NB4 (cell line): Measurements from ENCODE around the gene DHRS7.
A peak's percentile ranks its signal among the peaks of the same experiment; 100 is the strongest.

ENCODE experiments used
- DNase-seq: peaks from one replicate; pipeline ENCODE4 v3.0.0; 2010; ENCODE audit warnings: low read depth
- H3K4me3 ChIP-seq: one replicate; pipeline ENCODE4 v1.5.1; 2011; ENCODE audit warnings: mild to moderate bottlenecking, low read depth, low read length, moderate library complexity
- MYC ChIP-seq: IDR thresholded peaks from 2 replicates; pipeline ENCODE4 v1.6.1; 2011; ENCODE audit warnings: low read depth, low read length
- POLR2A ChIP-seq: IDR thresholded peaks from 2 replicates; pipeline ENCODE4 v1.6.1; 2011; ENCODE audit warnings: mild to moderate bottlenecking; ENCODE audit not compliant: insufficient read length; ENCODE audit errors: extremely low read depth
- TF ChIP-seq, protein P1 (sequence below): IDR thresholded peaks from 2 replicates; pipeline ENCODE4 v1.6.1; 2011; ENCODE audit warnings: low read depth, low read length
- TF ChIP-seq, protein P2 (sequence below): IDR thresholded peaks from one replicate; pipeline ENCODE4 v1.5.1; 2012; ENCODE audit warnings: low read depth, low read length

The DHRS7 gene, protein sequence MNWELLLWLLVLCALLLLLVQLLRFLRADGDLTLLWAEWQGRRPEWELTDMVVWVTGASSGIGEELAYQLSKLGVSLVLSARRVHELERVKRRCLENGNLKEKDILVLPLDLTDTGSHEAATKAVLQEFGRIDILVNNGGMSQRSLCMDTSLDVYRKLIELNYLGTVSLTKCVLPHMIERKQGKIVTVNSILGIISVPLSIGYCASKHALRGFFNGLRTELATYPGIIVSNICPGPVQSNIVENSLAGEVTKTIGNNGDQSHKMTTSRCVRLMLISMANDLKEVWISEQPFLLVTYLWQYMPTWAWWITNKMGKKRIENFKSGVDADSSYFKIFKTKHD

GRCh38 chr14:60164712-60165546 lies at the start of gene DHRS7:
DHRS7 (minus strand) TSS chr14:60165398; CDS start chr14:60165309, 89 bp downstream.
- peak within 1 kb of the TSS; percentile 90 for H3K4me3 ChIP-seq
- TF ChIP-seq, protein P1, sequence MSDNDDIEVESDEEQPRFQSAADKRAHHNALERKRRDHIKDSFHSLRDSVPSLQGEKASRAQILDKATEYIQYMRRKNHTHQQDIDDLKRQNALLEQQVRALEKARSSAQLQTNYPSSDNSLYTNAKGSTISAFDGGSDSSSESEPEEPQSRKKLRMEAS, result no peak; the same call in none of the 2 replicates
- peak; percentile 58 for TF ChIP-seq POLR2A
- TF ChIP-seq, protein P2, sequence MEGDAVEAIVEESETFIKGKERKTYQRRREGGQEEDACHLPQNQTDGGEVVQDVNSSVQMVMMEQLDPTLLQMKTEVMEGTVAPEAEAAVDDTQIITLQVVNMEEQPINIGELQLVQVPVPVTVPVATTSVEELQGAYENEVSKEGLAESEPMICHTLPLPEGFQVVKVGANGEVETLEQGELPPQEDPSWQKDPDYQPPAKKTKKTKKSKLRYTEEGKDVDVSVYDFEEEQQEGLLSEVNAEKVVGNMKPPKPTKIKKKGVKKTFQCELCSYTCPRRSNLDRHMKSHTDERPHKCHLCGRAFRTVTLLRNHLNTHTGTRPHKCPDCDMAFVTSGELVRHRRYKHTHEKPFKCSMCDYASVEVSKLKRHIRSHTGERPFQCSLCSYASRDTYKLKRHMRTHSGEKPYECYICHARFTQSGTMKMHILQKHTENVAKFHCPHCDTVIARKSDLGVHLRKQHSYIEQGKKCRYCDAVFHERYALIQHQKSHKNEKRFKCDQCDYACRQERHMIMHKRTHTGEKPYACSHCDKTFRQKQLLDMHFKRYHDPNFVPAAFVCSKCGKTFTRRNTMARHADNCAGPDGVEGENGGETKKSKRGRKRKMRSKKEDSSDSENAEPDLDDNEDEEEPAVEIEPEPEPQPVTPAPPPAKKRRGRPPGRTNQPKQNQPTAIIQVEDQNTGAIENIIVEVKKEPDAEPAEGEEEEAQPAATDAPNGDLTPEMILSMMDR, result peak; percentile 32
- peak; percentile 46; the same call in 1 of the 2 replicates for TF ChIP-seq MYC
- DNase-seq, result peak; percentile 90

- no peak for DNase-seq
- H3K4me3 ChIP-seq, result no peak overlapping the region
- TF ChIP-seq, protein P2, result no peak
- TF ChIP-seq, protein P1, result no peak
- TF ChIP-seq POLR2A (no peak), MYC (no peak)
These were observed 49.4 kb upstream of the DHRS7 start for GRCh38 chr14:60214415-60215126.

GRCh38 chr14:60214003-60214402 lies 48.8 kb upstream of the DHRS7 start:
- H3K4me3 ChIP-seq, result no peak overlapping the region
- no peak for TF ChIP-seq MYC
- TF ChIP-seq POLR2A, result no peak
- TF ChIP-seq, protein P2, result no peak
- TF ChIP-seq, protein P1, result no peak
- DNase-seq, result no peak

DNA sequence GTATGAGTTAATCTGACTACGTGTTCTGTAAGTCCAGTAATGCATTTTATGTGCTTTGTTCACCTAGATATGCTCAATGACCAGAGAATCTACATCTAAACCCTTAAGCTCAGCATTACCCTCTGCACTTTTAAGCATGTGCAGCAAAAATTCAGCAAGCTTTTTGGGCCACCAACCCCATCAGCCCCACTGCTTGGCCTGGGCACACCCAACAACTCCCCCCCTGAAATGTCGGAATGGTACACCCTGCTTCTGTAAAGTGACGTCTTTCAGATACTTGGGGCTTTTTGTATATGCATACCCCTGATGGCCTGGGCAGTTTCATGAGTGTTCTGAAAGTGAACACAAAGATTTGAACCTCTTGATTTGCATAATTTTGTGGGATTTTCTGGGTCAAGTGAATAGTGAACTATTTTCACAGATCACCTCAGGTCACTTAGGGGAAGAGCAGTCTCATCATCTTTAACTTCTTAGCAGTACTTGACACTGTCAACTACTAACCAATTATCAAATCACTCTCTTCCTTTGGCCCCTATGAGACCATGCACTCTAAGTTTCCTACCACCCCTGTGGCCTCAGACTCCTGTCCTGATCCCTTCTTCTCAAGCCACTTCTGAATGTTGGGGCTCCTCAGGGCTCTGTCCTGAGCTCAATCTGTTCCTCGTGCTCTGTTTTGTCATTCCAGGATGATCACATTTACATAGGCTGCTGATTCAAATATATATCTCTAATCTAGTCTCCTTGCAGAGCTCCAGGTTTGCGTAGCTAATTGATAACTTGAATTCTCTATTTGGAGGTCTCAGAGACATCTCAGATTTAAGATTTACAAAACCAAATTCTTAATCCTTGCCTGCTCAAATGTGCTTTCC lies 47.5 kb upstream of the DHRS7 start:
- no peak overlapping the region for H3K4me3 ChIP-seq
- no peak for DNase-seq
- TF ChIP-seq, protein P2, result no peak
- no peak for TF ChIP-seq POLR2A
- no peak for TF ChIP-seq MYC
- TF ChIP-seq, protein P1, result no peak
